HG02571 (cell line): Measurements from ENCODE around the gene ERF.

Source experiments
- ATAC-seq: cut with Tn5 transposase; IDR thresholded peaks from one replicate; pipeline ENCODE4 v1.9.1; 2021; ENCODE audit warnings: mild to moderate bottlenecking, moderate library complexity; ENCODE audit not compliant: unreplicated experiment

The ERF gene

DNA sequence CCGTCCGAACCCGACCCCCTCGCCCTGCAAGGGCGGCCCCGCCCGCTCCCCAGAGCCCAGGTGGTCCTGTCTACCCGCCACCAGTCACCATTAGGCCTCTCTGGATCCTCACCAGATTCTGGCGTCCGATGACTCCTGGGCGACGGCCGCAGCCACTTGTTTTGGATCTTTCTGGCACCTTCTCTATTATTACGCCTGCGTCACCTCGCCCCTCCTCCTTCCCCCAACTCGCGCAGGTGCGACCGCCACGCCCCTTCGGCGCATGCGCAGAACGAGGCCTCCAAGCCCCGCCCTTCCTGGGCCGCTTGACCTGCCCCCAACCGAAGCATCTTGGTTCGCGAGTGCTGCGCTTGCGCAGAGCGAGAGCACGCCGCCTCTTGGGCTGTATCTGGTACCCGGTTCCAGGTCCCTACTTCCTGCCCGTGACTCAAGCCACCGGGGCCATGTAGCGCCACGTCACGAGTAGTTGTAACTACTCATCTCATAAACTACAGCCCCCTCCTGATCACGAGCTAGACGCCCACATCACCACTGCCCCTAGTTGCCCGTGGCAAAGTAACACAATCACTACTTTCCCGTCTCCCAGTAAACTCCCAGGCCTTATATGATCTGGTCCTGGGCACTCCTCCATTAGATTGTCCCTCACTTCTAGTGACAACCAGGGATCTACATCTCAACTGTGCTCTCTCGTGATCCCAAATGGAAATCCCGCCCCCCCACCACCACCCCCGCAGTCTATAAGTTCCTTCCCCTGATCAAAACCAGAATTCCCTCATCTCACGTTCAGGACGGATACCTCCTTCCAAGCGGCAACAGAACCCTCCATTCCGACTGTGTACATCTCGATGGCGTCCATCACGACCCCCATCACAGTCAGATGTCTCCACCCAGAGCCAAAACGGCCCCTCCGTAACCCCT, 37.1 kb downstream of the ERF start, which contains the start of gene DEDD2:
Gene DEDD2, minus strand, starts transcription at position 158 of the 918 bp plus-strand sequence. CDS start 670 bp downstream, outside the sequence.
- peak; percentile 64 for ATAC-seq

DNA sequence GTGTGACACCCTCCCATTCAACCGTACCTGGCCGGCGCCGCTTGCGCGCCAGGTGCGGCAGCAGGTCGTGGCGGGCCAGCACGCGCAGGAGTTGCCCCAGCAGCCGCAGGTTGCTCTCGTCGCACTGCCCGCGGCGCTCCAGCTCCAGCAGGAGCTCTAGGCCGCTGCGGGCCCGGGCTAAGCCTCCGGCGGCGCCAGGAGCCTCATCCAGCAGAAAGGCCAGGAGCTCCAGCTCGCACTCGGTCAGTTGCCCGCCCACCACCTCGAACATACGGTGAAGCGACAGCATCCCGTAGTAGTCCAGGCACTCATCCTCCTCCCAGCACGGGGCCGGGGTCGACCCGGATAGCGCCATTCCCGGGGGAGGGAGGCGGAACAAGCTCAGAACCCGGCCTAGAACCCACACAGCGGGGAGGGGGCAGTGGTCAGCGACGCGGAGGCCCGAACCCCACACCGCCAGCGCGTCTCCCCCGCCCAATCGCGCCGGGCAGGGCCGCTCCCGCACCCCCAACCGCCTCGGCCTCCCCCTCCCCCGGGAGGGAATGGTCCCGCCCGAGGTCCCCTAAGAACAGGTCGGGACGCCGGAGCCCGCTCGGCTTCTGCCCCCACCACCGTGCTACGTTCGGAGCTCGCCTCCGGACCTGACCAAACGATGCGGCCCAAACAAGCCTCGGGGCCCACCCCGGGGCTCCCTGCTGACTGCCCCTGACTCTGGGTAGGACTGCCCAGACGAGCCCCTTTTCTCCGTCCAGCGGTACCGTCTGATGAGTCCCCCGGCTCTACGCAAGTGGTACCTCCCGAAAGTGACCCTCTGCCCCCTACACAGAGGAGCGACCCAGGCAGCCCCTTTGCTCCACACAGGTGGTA, 38.0 kb downstream of the ERF start:
- ATAC-seq = peak; percentile 10

DNA sequence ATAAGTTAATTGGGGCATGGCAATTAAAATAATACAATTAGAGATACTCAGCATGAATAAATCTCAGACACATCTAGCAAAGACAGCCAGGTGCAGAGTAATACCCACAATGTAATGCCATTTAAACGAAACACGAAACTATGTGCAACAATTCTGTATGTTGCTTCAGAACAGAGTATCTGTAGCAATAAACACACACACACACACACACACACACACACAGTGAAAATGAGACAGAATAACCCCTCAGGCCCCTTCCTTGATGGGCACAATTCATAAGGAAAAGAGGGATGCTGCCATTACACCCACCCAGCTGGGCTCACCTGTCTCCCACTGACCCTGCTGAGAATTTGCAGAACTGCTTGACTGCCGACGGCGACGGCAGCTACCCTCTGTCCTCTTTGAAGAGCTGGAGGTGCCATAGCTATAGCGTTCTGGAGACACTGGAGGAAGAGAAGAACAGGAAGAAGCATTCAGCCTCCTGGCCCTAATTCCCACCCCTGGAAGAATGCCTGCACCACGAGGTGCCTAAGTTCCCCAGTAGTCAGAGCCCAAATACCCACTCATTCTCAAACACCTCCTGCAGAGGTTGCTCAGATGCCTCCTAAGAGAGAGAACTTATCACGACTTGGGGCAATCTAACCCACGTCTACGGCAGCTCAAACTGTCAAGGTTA, 40.0 kb downstream of the ERF start:
- no peak for ATAC-seq

DNA sequence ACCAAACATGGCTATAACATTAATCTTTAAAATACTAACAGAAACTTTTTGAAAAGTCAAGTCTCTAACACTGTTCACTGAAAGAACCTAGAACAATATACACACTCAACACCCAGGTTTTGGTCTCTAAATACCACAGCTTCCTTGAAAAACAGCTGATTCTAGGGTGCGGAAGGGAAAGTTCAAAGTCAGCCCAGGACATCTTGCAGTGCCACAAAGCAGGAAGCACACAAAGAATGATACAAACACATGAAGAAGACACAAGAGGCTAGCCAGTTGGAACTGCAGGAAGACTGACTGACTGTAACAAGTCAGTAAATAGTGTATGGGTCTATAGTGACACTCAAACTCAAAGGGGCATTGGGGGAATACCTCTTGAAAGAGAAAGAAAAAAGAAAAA, 42.0 kb downstream of the ERF start:
- no peak for ATAC-seq

DNA sequence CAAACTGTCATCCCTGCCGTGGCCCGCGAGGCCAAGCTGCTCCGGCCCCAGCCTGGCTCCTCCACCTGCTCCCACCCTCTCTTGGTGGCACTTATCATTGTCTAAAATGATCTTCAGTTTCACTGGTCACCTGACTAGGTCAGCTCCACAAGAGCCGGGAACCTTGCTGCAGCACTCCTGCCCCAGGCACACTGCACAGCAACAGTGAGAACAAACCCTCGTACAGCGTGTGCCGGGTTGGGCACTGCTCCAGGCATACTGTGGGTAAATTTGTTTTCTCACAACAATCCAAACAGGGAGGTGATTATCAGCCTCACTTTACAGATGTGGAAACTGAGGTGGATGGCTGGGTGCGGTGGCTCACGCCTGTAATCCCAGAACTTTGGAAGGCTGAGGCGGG, 46.3 kb downstream of the ERF start:
- no peak for ATAC-seq

DNA sequence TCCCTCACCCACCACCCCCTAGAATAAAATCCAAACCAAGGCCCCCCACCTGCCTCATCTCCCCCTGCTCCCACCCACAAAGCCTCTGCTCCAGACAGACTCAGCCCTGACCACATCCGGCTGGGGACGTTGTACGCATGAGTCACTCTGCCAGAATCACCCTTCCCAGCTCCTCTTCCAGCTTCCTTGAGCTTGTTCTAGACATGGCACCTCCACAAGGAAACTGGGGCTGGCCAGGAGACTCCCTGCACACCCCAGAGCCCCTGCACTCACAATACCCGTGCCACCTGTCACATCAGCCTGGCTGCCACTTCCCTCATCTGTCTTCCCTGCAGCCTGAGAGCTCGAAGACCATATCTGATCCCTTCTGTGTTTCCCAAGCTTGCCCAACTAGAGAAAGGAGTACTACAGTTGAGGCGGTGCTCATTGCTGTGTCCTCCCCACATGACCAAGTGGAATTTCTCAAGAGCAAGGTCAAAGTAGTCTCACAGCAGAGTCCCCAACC, 47.1 kb downstream of the ERF start:
- no peak for ATAC-seq

DNA sequence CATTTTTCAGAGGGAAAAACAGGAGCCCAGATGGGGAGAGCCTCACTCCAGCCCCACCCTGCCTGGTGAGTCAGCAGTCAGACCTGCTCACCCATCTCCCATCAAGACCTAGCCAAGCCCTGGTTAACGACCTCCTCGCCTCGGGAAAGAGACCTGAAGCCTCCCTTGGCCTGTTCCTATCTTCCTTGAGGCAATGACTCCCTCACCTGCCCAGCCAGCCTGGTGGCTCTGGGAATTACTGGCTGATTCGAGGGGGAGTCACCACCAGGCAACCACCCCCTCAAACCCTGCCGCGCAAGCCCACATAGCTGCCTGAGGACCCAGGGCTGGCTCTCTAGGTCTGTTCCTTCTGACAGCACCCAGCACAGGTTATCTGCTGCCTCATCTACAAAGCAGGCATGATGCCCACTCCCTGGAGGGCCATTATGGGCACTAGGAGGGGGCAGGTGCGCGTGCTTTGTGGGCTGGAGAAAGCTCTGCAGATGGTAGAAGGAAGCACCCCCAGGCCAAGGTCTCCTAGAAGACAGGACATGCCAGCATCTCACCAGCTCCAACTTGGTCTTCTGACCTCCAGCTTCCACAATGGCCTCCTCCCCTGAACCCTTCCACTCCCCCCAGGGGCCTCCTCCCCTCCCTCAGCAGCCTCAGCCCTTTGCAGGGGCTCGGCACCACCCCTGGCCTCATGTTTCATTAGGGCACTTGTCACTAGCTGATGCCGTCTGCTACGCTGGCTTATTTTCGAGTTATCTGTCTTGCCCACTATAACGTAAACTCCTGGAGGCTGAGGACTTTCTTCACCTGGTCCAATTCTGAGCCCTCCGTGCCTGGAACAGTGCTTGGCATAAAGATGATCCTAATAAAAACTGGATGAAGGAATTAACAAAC, 47.8 kb downstream of the ERF start:
- no peak for ATAC-seq

DNA sequence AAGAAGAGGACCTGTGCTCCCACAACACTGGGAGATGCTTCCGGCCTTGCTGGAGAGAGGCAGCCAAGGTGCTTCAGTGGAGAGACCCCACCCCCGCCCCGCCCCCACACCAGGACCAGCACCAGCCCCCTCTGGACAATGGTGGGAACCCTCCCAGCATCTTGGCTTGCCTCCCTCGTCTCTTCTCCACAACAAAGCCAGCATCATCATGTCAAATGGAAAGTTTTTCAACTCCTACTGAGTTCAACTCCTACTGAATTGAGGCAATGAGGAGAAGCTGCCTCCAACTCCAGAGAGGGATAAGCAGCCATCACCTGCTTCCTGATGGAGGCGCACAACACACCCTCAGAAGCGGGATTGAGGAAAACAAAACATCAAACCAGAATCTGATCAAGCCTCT, 50.3 kb downstream of the ERF start:
- no peak for ATAC-seq

DNA sequence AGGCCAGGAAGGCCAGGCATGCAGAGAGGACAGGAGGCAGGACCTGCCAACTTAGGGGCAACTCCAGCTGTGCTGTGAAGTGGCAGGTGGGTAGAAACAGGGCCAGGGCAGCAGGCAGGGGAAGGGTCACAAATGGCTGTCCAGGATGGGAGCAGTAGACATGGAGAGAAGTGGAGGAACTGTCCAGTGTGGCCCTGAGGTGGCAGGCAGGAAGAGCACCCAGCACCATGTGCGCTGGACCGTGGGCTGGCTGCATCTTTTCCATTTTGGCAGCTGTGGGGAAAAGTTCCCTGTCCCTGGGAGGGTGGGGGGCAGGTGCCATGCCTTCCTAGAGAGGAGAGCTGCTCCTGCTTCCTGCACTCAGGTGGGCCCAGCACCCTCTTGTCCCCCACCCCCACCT, 51.2 kb downstream of the ERF start:
- ATAC-seq = no peak

DNA sequence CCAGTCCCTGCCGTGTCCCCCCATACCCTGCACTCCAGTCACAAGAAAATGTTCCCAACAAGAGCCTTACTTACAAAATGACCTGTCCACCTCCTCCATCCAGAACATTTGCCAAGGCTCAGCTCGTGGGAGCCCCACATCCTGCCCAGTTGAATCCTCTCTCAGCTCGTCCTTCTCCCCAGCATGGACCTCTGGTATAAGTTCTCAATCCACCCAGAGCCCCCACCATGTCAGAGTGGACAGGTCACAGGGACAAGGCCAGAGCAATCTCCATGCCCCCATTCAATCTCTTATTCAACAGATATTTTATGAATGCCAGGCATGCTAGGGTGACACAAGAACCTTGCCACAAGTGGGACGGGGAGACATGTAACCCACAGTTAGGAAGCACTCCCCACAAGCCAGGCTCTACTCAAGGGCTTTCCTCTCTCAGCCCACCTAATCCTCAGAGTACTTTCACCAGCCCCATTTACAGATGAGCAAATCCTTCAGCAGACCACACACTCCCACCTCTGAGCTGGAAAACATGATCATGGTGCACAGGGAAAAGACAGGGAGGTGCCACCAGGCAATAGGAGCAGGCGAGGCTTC, 52.5 kb downstream of the ERF start:
- no peak for ATAC-seq

DNA sequence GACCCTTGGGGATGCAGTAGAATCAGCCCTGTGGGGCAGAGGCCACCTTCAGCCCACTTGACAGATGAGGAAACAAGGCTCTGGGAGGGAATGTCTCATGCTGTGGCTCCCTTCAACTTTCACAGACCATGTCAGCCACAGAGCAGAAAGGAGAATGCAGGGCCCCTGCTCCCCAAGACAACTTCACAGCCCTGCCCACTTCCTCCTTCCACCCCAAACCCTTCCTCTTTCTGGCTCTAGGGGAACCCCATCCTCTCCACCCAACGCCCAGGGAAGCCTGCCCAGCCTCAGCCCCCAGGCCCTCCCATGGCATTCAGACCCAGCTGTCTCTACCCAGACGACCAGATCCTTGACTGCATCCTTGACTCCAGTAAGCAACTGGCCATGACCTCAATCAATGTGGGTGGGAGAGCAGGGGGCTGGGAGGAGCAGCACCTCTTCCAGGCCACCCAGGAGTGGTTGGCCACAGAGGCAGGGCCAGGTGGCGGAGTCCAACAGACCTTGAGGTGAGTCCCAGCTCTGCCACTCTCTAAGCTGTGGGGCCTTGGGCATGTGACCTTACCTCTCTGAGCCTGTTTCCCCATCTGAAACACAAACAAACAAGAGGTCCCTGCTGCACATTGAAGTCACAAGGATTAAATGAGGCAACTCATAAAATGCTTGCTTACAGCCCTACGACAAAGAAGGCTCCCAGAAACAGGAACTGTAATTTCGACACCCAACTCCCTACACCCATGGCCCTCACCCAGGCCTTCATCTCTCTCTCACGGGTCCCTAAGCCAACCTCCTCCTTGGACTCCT, 53.2 kb downstream of the ERF start:
- ATAC-seq = no peak

DNA sequence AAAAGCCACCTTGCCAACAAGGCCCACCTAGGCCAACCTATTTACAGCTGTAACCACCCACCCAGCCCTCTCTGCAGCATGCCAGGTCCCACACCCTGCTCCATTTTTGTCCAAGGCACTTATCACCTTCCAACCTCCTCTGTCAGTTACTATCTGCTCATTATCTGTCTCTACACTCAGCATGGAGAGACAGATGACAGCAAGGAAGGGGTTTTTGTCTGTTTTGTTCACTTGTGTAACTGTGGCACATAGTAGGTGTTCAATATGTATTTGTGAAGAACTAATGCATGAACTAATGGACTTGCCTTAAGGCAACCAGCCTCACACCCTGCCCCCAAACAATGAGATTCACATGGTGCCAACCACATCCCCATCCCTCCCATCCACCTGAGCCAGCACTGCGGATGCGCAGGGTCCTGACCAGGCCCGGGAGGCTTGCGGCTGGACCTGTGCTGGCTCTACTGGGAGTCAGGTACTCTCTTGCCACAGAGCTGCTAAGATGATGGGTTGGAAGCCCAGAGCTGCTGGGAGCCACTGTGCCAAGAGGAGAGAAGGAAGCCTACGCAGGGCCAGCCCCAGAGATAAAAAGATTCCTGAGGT, 54.7 kb downstream of the ERF start:
- ATAC-seq = no peak

DNA sequence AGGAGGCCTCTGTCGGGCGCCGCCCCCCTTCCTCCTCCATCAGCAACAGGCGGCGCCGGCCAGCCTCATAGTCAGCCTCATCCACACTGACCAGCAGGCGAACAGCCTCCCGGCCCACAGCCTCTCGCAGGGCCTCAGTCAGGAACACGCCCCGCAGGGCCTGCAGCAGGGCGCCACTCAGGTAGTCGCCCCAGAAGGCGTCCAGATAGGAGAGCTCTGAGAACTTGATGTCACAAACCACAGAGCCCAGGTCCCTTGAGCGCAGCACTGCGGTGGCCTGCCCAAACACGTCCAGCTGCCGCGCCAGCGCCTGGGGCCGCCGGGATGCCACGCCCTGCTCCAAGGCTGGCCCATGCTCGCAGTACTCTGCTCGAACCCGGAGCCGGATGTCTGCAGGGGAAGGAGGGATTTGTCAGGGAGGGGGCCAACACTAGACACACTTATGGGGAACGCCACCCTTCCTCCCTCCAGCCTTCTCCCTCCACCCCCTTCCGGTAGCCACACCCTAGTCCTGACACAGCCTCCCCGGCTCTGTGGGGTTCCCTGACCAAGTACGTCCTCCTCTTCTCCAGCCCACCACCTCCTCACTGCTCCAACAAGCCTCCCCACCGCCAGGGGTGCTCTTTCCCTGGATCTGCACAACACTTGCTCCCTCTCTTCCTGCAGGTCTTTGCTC, 55.4 kb downstream of the ERF start:
- no peak for ATAC-seq

DNA sequence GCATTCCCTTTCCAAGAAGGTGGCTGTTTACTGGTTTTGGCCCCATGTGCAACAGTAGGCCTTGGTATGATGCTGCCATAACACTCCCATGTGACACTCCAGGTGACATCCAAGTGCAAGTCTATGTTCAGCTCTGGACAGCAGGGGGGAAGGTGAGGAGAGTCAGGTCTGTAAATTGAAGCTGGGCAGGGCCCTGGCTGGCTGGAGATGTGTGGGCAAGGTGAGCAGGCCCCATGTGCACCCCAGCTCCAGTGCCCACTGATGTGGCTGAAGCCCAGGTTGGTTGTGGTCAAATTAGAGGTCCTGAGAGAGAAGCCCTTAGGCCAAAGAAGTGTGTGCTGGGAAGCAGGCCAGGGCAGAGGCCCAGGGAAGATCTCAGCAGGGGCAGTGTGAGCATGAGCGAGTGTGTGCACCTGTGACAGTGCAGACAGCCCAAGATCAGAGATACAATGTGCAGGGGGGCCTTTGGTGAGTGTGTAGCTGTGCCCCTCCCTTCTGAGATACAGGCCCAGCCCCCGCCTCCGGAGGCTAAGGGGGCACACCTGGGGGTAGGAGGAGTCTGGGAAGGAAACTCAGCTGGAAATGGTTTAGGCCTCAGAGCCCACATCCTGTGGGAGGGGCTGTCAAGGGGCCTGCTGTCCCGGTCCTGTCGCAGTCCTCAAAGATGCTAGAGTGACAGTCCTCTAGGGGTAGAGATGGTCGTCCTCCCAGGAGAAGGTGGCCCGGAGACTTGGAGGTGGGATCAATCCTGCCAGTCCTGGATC, 56.1 kb downstream of the ERF start:
- ATAC-seq = no peak
